ENCODE data around the gene PEG3. TPM values are rescaled to one million over a fixed set of nuclear protein-coding genes. Genes with fewer than 3 reads are reported as not detected.

PEG3 gene
- total RNA-seq, 1 donor from 2014 or later: 1.4 TPM

- peak; percentile 64 for ATAC-seq
These were observed 1.4 kb downstream of the PEG3 start for GRCh38 chr19:56838909-56839651.

GRCh38 chr19:56838024-56838908 lies 2.3 kb downstream of the PEG3 start:
- ATAC-seq: peak; percentile 23

DNA sequence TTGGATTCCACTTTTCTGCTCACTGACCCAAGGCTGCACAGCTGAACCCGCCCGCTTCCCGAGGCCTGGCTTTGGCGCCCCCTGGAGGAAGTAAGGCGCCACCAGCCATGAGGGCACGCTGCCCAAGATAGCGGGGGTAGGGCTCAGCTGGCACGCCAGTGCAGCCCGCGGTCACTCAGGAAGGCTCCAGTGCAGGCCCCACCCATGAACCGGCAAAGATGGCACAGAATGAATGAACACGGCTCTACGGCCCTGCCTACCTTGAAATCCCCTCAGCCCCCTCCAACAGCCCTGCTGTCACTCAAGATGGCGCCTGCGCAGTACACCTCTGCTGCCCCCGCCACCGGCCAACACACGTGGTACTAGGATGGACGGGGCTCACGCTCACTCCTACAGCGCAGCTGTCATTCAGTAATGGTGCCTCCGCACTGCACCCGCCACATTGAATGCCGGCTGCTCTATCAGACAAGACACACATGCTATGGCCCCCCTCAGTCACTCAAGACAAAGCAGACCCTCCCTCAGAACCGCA lies 3.0 kb downstream of the PEG3 start:
- peak; percentile 27 for ATAC-seq

DNA sequence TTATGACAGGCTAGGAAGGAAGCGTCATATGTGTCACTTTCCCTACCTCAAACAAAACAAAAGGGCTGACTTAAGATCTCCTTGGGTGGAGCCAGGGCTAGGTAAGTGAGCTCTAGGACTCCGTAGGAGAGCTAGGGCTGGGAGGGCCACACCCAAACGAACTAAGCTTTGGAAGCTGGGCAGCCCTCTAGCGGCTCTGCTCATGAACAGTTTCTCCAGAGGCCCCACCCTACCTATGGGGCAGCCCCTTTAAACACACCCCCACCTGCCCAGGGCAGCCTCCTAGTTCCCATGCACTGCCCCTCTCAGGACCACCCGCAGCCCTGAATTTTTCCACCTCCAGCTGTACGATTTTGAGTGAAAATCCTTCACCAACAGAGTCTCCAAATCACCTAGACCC lies 3.5 kb downstream of the PEG3 start:
- no peak for ATAC-seq

DNA sequence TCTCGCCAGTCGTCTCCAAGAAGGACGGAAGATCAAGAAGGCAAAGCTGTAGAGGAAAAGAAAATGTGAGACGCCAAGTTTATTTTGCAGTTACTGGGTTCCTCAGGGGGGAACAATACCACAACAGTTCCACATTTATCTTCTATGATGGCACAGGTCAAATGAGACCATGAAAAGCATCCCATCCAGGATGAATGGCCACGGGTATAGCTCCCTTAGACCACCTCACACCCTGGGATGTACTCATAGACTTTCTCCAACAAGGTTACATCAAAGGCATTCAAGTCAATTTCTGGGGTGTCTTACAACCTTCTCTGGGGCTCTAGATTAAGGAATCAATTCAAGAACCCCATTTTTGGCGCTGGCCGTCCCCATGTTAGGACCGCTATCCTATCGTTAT lies 4.5 kb downstream of the PEG3 start:
- no peak for ATAC-seq

- no peak for ATAC-seq
These were observed 5.1 kb downstream of the PEG3 start for GRCh38 chr19:56835401-56835800.

GRCh38 chr19:56834564-56835375 lies 5.8 kb downstream of the PEG3 start:
- ATAC-seq: no peak

- ATAC-seq: no peak
These were observed 8.1 kb downstream of the PEG3 start for GRCh38 chr19:56832352-56832928.

DNA sequence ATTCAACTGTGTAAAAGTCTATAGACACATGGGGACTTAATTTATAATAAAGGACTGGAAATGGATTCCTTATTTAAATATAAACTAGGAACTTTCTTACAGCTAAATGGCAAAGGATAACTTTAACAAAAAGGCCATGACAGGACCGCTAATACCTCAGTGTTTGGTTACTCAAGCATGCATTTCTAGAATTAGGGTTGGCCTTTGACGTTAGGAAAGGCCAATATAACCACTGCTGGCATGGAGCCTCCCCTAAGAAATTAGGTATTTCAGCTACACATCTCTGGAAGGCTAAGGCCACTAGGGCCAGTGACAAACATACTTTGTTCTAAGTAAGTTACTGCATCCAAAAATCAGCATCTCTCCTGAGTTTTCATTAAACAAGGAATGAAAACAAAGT lies 9.3 kb downstream of the PEG3 start:
- ATAC-seq: no peak

- no peak for ATAC-seq
These were observed 10.9 kb downstream of the PEG3 start for GRCh38 chr19:56829596-56829995.

DNA sequence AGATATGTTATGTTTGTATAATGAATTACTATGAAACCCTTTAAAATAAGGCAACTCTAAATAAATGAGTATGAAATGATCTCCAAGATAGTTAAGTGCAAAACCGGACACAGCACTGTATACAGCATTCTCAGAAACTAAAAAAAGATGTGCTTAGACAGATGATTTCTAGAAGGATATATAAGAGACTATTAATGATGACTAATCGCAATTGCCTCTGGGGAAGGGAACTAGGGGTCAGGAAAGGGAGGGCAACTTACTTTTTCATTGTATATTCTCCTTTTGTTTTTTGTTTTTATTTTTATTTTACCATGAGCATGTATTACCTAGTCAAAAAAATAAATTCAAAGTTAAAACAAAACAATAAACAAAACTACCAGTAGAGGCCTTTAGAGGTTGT lies 12.8 kb downstream of the PEG3 start:
- no peak for ATAC-seq

DNA sequence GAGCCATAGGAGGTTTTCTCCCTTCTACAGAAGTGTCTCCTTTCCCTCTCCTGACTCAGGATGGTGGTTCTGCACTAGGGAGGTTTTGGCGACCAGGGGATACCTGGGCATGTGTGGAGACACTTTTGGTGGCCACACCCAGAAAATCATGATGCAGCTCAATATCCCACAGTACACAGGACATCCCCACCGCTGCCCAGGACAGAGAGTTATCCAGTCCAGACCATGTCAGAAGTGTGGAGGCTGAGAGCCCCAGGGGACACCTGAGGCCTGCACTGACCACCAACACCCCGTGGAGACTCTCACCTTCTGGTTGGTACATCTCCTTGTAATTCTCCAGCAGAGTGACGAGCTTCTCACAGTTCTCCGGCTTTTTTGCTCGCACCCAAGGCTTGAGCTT lies 16.6 kb downstream of the PEG3 start:
- ATAC-seq: no peak

- no peak for ATAC-seq
These were observed 17.1 kb downstream of the PEG3 start for GRCh38 chr19:56823417-56823816.

- ATAC-seq: no peak
These were observed 17.8 kb downstream of the PEG3 start for GRCh38 chr19:56822755-56823154.

GRCh38 chr19:56821675-56822074 lies 18.9 kb downstream of the PEG3 start:
- ATAC-seq: no peak

DNA sequence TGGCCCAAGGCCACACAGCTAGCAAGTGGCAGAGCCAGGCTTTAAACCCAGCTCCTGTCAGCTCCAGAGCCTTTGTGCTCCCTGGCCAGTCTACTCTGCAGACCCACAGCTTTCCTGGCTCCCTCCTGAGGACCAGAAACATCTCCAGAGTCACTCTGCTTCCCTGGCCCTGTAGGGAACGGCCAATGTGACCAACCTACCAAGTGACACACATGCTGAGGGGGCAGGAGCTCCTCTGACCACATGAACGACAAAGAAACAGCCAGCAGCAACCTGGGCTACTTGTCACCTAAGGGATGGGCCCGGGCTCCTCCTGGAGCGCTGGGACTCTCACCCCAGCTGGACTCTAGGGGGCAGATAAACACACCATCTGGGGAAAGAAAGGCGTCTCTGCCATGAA lies 19.3 kb downstream of the PEG3 start:
- no peak for ATAC-seq

GRCh38 chr19:56819166-56819565 lies 21.4 kb downstream of the PEG3 start:
- no peak for ATAC-seq

GRCh38 chr19:56814656-56815055 lies 25.9 kb downstream of the PEG3 start:
- no peak for ATAC-seq

GRCh38 chr19:56813531-56813930 lies 27.0 kb downstream of the PEG3 start:
- ATAC-seq: no peak

DNA sequence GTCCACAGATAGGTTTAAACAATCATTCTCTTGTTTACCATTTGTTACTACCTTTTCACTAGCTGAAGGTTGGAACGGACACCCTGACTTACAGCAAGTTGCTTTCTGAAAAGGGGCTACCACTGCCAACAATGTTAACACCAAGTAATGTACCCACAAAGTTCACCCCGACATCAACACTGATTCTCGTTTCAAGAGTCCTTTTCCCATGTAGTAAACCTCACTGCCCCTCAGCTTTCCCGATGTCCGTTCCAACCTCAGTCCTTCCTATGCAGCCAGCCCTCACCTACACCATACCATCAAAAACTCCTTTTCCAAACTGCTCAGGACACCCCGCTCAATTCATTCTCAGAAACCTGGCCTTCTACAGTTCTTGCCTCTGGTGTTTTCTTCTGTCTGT lies 29.0 kb downstream of the PEG3 start:
- ATAC-seq: no peak

DNA sequence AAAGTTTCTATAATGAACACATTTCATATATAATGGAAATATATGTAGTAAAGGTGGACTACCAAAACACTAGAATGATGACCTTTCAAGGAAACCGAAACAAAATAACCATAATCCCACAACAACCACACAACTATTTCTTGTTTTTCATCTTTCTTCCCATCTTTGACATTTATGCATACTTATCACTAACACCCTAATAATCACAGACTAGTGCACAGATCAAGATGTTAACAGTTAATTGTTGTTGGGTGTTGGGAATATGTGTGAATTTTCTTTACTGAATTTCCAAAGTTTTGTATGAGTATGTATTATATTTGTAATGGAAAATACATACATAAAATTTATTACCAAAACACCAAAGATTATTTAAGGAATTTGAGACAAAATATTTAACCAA lies 30.3 kb downstream of the PEG3 start:
- no peak for ATAC-seq

- no peak for ATAC-seq
These were observed 31.7 kb downstream of the PEG3 start for GRCh38 chr19:56808717-56809392.

All from esophagus mucosa (tissue), 1 donor.